HEK293 (cell line): Measurements from ENCODE around the gene DUSP19.

Experiments used
- CTCF ChIA-PET: fragments of 350-600 bp; formaldehyde crosslinking; extraction: SDS; loops from one replicate; lab custom pipeline; 2021; ENCODE audit warnings: antibody characterized with exemption; lab: Yijun Ruan, JAX
- POLR2A ChIA-PET: fragments of 300-600 bp; formaldehyde crosslinking; extraction: SDS; loops from one replicate; lab custom pipeline; 2020; ENCODE audit warnings: antibody characterized with exemption, inconsistent platforms; lab: Yijun Ruan, JAX
- H3K27ac ChIP-seq: fragments of 200-500 bp; sonication (Bioruptor generic); 2 replicates; pipeline ENCODE4 v1.5.1; 2014; ENCODE audit warnings: low read depth, low read length, control low read depth, inconsistent platforms; ENCODE audit errors: extremely low read depth
- H3K36me3 ChIP-seq, 2 experiments: fragments of 200-500 bp in 1 of 2; sonication (Bioruptor generic) in 1 of 2; 1 replicate in 1 of 2; 2 replicates in 1 of 2; pipeline ENCODE4 v1.5.1; 2014 to 2017; ENCODE audit warnings: inconsistent platforms in 2 of 2, low read length in 2 of 2; ENCODE audit not compliant: control insufficient read depth in 2 of 2, insufficient read depth in 1 of 2
- H3K4me1 ChIP-seq: fragments of 200-500 bp; sonication (Bioruptor generic); 2 replicates; pipeline ENCODE4 v1.5.1; 2014; ENCODE audit warnings: mild to moderate bottlenecking, low read length, inconsistent platforms; ENCODE audit not compliant: control insufficient read depth, insufficient read depth
- H3K4me3 ChIP-seq: 2 replicates; pipeline ENCODE4 v1.5.1; 2011; ENCODE audit warnings: low read depth, mild to moderate bottlenecking, control low read depth, low read length, moderate library complexity
- H3K9me3 ChIP-seq: fragments of 200-500 bp; sonication (Bioruptor generic); 2 replicates; pipeline ENCODE4 v1.5.1; 2014; ENCODE audit warnings: low read depth, low read length, inconsistent platforms; ENCODE audit not compliant: control insufficient read depth, insufficient read depth
- BCL11A ChIP-seq: fragments of 450-650 bp; formaldehyde crosslinking; IDR thresholded peaks from 2 replicates; pipeline ENCODE4 v1.5.1; 2016; ENCODE audit warnings: low read depth, missing biosample characterization, missing genetic modification characterization
- BCL11B ChIP-seq: fragments of 450-650 bp; formaldehyde crosslinking; IDR thresholded peaks from 2 replicates; pipeline ENCODE4 v1.5.1; 2016; ENCODE audit warnings: low read depth, missing biosample characterization, missing genetic modification characterization
- GLI2 ChIP-seq: fragments of 450-650 bp; formaldehyde crosslinking; IDR thresholded peaks from 2 replicates; pipeline ENCODE4; 2017; ENCODE audit warnings: missing biosample characterization, missing genetic modification characterization, low read depth, borderline replicate concordance
- HOXC10 ChIP-seq: sonication (generic); formaldehyde crosslinking; IDR thresholded peaks from 2 replicates; pipeline ENCODE4 v1.8.1; 2023; ENCODE audit warnings: mild to moderate bottlenecking, missing genetic modification reagents
- PRDM2 ChIP-seq: fragments of 450-650 bp; formaldehyde crosslinking; IDR thresholded peaks from 2 replicates; pipeline ENCODE4 v1.5.1; 2016; ENCODE audit warnings: missing biosample characterization, missing genetic modification characterization, borderline replicate concordance
- TCF7L2 ChIP-seq: IDR thresholded peaks from 2 replicates; pipeline ENCODE4 v1.6.1; 2011; ENCODE audit warnings: low read depth, mild to moderate bottlenecking, inconsistent platforms, low read length, moderate library complexity, borderline replicate concordance
- WT1 ChIP-seq: fragments of 450-650 bp; formaldehyde crosslinking; IDR thresholded peaks from 2 replicates; pipeline ENCODE4 v1.5.1; 2016; ENCODE audit warnings: missing biosample characterization, missing genetic modification characterization
- ZBTB21 ChIP-seq: fragments of 450-650 bp; formaldehyde crosslinking; IDR thresholded peaks from 2 replicates; pipeline ENCODE4 v1.5.1; 2017; ENCODE audit warnings: missing biosample characterization, missing genetic modification characterization
- ZNF112 ChIP-seq: fragments of 450-650 bp; formaldehyde crosslinking; IDR thresholded peaks from 2 replicates; pipeline ENCODE4 v1.5.0; 2017; ENCODE audit warnings: missing biosample characterization, missing genetic modification characterization
- ZNF132 ChIP-seq: fragments of 450-650 bp; formaldehyde crosslinking; IDR thresholded peaks from 2 replicates; pipeline ENCODE4 v1.5.1; 2017; ENCODE audit warnings: missing biosample characterization, missing genetic modification characterization, borderline replicate concordance
- ZNF133 ChIP-seq: fragments of 450-650 bp; formaldehyde crosslinking; IDR thresholded peaks from 2 replicates; pipeline ENCODE4 v1.5.1; 2016; ENCODE audit warnings: missing biosample characterization, missing genetic modification characterization
- ZNF184 ChIP-seq: fragments of 450-650 bp; IDR thresholded peaks from 2 replicates; pipeline ENCODE4 v1.5.1; 2018; ENCODE audit warnings: missing biosample characterization, mild to moderate bottlenecking, missing genetic modification characterization
- ZNF274 ChIP-seq, 2 experiments: fragments of 200-500 bp in 1 of 2; fragments of 450-650 bp in 1 of 2; sonication (Bioruptor generic) in 1 of 2; formaldehyde crosslinking in 1 of 2; IDR thresholded peaks; 2 replicates each; pipeline versions ENCODE4 v1.5.1 to v1.6.1; 2014 to 2016; ENCODE audit warnings: borderline replicate concordance in 1 of 2, inconsistent platforms in 1 of 2, low read length in 1 of 2, missing biosample characterization in 1 of 2, missing genetic modification characterization in 1 of 2
- ZNF280C ChIP-seq: fragments of 450-650 bp; formaldehyde crosslinking; IDR thresholded peaks from 2 replicates; pipeline ENCODE4 v1.5.1; 2016; ENCODE audit warnings: missing biosample characterization, missing genetic modification characterization
- ZNF473 ChIP-seq: fragments of 450-650 bp; formaldehyde crosslinking; IDR thresholded peaks from 2 replicates; pipeline ENCODE4 v1.5.1; 2017; ENCODE audit warnings: missing biosample characterization, missing genetic modification characterization
- ZNF521 ChIP-seq: fragments of 450-650 bp; formaldehyde crosslinking; IDR thresholded peaks from 2 replicates; pipeline ENCODE4 v1.5.1; 2017; ENCODE audit warnings: missing biosample characterization, mild to moderate bottlenecking, missing genetic modification characterization
- ZNF555 ChIP-seq: fragments of 450-650 bp; formaldehyde crosslinking; conservative IDR thresholded peaks from 2 replicates; pipeline ENCODE4 v1.5.1; 2017; ENCODE audit warnings: missing biosample characterization, mild to moderate bottlenecking, missing genetic modification characterization, inconsistent platforms
- ZNF560 ChIP-seq: fragments of 450-650 bp; formaldehyde crosslinking; IDR thresholded peaks from 2 replicates; pipeline ENCODE4 v1.5.1; 2017; ENCODE audit warnings: missing biosample characterization, missing genetic modification characterization, borderline replicate concordance
- ZNF621 ChIP-seq: fragments of 450-650 bp; formaldehyde crosslinking; IDR thresholded peaks from 2 replicates; pipeline ENCODE4 v1.5.1; 2017; ENCODE audit warnings: missing biosample characterization, missing genetic modification characterization
- ZNF626 ChIP-seq: fragments of 450-650 bp; sonication (Bioruptor Pico); formaldehyde crosslinking; IDR thresholded peaks from 2 replicates; pipeline ENCODE4 v1.5.1; 2018; ENCODE audit warnings: missing biosample characterization, missing genetic modification characterization, inconsistent platforms
- ZNF692 ChIP-seq: fragments of 450-650 bp; formaldehyde crosslinking; IDR thresholded peaks from 2 replicates; pipeline ENCODE4 v1.5.1; 2016; ENCODE audit warnings: missing biosample characterization, missing genetic modification characterization

The DUSP19 gene

GRCh38 chr2:183117226-183117625 lies 38.7 kb downstream of the DUSP19 start (continued):
- TF ChIP-seq TCF7L2: no peak

GRCh38 chr2:183123117-183123958 lies 44.8 kb downstream of the DUSP19 start:
- TF ChIP-seq ZBTB21: no peak
- no peak for TF ChIP-seq BCL11A (tag by site-specific recombination)
- no peak for TF ChIP-seq ZNF692 (tag by site-specific recombination)
- TF ChIP-seq ZNF280C (tag by site-specific recombination): no peak
- TF ChIP-seq ZNF133 (tag by site-specific recombination): peak; percentile 84
- TF ChIP-seq ZNF560 (tag by site-specific recombination): no peak
- TF ChIP-seq ZNF626: no peak
- TF ChIP-seq ZNF132 (tag by site-specific recombination): no peak
- no peaks in the 10 kb centered on the region for H3K4me1 ChIP-seq
- peak overlapping the region; percentile 81 for H3K4me3 ChIP-seq
- ChIA-PET CTCF (interaction anchor here (0.5 to 0.9 kb wide), 4 partner anchors 12 to 365 kb away, joined by 3 to 5 read pairs (median 3); no protein-coding TSS in a partner anchor), POLR2A (interaction anchor here (2.4 kb wide), 1 partner anchor 44 kb away, joined by 18 read pairs; the partner anchor contains the start of gene DUSP19)
- H3K36me3 ChIP-seq: no peaks in the 10 kb centered on the region
- H3K27ac ChIP-seq: peak overlapping the region; percentile 14; the same call in 1 of the 2 replicates
- H3K9me3 ChIP-seq: no peaks in the 10 kb centered on the region

- Histone ChIP-seq H3K4me1 (no peaks in the 10 kb centered on the region), H3K27ac (peak overlapping the region; percentile 14), H3K4me3 (peak overlapping the region; percentile 81), H3K9me3 (no peaks in the 10 kb centered on the region), H3K36me3 (peaks cover 0 to 5% of the 10 kb centered on the region in 2 experiments; a peak in 1 of 3 replicates)
- POLR2A ChIA-PET: interaction anchor here (2.4 kb wide), 1 partner anchor 44 kb away, joined by 18 read pairs; the partner anchor contains the start of gene DUSP19
- CTCF ChIA-PET: interaction anchor here (0.6 to 0.9 kb wide), 2 partner anchors 14 to 339 kb away, joined by 3 read pairs; no protein-coding TSS in a partner anchor
- no peak for TF ChIP-seq ZNF184 (tag by site-specific recombination)
- TF ChIP-seq WT1: no peak
- TF ChIP-seq ZNF621 (tag by site-specific recombination): no peak
- TF ChIP-seq BCL11B (tag by site-specific recombination): no peak
- no peak for TF ChIP-seq HOXC10 (CRISPR knock-in tag)
- no peak for TF ChIP-seq ZNF521 (tag by site-specific recombination)
- no peak for TF ChIP-seq ZNF555 (tag by site-specific recombination)
- no peak for TF ChIP-seq ZNF112 (tag by site-specific recombination)
- TF ChIP-seq PRDM2 (tag by site-specific recombination): no peak
- no peak for TF ChIP-seq ZNF274 (IDR thresholded peaks at IDR 0.05; ENCODE audit: low read length)
- no peak for TF ChIP-seq ZNF274 (tag by site-specific recombination; IDR thresholded peaks at IDR 0.05; ENCODE audit: borderline replicate concordance)
- peak; percentile 2; the same call in 1 of the 2 replicates for TF ChIP-seq GLI2 (tag by site-specific recombination)
- no peak for TF ChIP-seq ZNF473 (tag by site-specific recombination)
Observed at GRCh38 chr2:183123959-183124221, 45.3 kb downstream of the DUSP19 start.
